GM19099 (cell line): Measurements from ENCODE around the gene YPEL1.

ENCODE experiments used
- POLR2A ChIP-seq: IDR thresholded peaks from 3 replicates; pipeline ENCODE4 v1.6.1; 2011; ENCODE audit warnings: low read depth; ENCODE audit not compliant: insufficient read length; ENCODE audit errors: extremely low read depth

Gene YPEL1

DNA sequence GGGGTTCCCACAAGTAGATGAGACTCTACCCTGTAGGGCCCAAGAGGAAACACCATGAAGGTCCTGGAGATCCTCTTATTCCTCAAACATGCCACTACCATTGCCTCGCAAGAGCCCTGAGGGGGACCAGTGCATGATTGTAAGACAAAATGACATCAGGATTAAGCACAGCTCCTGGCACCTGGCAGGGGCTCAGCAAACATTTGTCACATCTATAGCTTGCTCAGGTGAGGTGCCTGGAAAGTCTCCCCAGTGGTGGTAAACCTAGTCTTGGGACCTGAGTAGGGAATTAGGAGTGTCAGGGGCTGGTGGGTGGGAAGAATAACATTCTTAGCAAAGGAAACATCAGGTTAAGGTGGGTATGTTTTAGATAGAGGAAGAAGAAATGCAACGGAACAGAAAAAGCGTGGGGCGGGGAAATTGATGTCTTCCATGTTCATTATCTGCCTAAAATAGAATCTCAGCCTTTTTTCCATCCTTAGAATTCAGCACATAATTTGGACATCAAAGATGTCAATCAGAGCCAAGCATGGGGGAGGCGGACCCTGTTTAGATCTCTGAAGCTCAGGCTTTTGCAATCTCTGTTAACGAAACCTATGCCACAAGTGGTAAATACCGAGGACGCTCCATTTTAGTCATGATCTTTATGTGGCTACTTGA, 924 bp downstream of the YPEL1 start:
- no peak for TF ChIP-seq POLR2A

DNA sequence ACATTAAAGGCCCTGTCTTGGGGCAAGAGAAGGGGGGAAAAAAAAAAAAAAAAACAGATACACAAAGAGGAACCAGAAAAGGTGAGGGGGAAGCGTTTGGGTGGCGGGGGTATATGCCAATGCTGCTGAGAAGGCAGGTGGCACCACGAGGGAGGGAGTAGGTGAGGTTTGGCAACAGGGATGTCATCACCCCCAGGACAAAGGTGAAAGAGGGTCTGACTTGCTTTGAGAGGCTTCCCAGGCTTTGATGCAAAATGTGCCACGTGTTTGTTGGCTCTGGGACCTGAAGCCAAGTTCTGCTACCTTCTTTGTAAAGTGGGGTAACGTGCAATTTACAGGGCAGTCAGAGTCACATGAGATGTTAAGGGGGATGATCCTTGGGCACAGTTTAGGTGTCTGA, 4.1 kb downstream of the YPEL1 start:
- no peak for TF ChIP-seq POLR2A

DNA sequence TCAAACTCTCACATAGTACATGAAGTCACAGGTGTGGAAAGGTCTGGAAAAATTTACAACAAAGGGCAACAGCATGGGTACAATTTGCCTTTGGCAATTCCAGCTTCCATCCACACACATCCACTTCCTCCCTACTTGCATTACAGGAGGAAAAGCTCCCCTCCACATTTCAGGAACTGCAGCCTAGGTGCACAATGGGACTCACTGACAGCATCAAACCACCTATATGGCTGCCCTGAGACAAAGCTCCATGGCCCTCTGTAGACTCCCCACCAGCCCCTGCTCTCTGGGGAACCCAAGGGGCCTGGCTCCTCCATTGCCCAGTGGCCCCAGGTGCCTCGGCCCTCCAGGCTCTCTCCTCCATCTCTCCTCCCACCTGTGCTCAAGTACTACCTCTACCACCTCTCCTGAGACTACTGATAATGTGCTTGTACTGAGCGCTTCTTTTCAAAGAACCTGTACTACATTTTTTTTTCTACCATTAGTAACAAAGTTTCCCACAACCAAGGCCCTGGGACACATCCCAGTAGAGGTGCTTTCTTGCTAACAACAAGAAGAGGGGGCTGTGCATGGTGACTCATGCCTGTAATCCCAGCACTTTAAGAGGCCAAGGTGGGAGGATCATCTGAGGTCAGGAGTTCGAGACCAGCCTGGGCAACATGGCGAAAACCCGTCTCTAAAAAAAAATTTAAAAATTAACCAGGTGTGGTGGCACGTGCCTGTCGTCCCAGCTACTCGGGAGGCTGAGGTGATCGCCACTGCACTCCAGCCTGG, 4.9 kb downstream of the YPEL1 start:
- no peak for TF ChIP-seq POLR2A

DNA sequence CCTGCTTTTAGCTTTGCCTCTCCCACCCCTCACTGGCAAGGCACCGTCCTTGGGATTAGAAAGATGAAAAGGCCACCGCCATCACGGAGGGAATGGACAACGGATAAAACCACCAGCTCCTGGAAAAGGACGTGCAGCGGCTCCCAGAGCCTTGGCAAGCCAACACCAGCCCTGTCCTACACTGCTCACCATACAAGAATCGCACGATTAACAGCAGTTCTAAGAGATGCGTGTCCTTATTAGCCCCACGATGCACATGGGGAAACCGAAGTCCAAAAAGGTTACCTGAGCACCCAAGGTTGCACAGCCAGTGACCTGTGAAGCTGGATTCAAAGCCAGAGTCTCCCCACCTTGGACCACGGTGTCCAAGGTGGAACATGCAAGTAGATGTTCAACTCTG, 7.3 kb downstream of the YPEL1 start:
- no peak for TF ChIP-seq POLR2A

DNA sequence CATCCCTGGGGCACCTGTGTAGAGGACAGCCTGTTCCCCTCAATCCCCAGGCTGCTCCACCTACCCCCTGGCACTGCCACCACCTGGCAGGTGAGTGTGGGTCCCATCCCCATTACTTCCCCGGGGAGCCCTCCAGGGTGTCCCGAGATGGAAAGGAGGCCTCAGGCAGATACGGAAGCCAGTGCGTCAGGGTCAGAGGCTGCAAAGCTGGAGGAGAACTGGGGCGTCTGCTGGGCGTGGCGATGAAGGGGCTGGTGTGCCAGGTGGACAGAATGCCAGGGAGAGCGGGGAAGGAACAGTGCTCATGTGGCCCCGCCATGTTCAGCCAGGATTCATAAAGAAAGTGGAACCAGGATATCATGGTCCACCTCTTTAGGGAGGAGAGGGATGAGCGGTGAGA, 7.8 kb downstream of the YPEL1 start:
- TF ChIP-seq POLR2A: no peak

DNA sequence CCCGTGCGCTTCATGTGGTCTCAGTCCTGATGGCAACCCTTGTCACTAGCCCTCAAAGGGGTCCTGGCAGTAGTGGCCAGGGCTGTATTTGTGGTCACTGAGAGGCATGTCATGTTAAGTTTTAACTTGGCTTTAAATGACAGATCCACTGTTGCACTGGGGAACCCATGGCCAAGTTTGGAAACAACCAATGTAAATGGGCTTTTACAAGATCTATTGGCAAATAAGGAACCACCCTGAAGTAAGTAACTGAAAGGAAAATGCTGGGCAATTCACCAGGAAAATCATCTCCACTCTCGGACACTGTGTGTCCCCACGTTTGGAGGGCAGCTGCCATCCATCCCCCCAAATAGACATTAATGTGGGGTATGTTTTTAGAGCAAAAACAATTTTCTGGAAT, 8.4 kb downstream of the YPEL1 start:
- no peak for TF ChIP-seq POLR2A

DNA sequence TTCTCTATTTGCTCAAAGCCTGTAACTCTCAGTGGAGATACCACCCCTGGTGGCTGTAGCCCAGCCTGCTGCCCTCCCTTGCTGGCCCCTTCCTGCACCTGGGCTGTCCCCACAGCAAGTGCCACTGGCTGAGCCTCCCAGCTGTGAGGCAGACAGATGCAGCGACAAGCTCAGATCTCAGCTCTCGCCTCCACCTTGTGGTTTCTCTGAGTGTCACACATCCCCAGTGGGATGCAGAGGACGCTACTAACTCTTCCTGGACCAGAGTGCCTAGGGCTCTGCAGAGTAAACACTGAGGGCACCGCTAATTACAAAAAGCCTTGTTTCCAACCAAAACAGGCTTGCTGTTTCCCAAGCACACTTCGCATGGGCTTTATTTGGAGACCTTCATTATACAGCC, 8.9 kb downstream of the YPEL1 start:
- no peak for TF ChIP-seq POLR2A

DNA sequence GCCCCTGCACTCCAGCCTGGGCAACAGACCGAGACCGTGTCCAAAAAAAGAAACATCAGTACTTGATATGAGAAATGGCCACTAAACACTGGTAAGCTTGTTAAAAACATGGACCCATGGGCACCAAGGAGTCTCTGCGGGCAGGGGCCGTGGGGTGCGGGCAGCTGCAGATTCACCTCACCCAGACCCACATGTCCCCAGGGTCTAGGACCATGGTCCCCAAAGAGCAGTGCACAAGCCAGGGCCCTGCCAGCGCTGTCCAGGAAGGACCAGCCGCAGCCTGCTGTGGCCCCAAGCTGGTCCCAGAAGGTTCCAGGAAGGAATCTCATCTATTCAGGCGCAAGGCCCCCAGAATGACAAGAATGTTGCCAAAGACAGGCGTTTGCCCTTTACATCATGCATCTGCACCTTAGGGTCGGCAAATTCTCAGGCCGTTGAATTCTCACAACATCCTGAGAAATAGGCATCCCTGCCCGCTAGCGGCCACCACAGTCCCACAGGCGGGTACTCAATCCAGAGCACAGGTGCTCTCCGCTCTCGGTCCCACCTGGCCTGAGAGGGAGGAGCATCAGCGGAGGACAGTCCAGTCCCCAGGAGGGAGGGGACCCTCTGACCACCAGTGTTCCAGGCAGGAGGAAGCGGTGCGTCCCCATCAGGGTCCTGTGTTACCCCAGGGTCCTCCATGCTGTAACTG, 9.5 kb downstream of the YPEL1 start:
- TF ChIP-seq POLR2A: no peak

DNA sequence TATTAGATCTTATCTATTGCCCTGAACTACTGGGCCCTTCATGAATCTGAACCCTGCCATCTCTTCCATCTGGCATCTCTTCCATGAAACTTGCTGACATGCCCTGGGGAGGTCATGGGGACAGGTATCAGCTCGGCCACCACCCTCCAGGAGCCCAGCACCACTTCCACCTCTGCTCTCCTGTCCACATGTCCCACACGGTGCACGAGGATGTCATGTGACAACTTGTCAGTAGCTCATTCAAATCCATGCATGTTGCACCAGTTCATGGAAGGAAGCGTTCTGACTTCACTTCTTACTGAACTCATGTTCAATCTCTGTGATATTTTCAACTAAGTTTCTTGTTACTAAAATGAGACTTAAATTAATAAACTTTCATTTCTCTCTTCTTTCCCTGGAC, 16.6 kb downstream of the YPEL1 start:
- TF ChIP-seq POLR2A: no peak

DNA sequence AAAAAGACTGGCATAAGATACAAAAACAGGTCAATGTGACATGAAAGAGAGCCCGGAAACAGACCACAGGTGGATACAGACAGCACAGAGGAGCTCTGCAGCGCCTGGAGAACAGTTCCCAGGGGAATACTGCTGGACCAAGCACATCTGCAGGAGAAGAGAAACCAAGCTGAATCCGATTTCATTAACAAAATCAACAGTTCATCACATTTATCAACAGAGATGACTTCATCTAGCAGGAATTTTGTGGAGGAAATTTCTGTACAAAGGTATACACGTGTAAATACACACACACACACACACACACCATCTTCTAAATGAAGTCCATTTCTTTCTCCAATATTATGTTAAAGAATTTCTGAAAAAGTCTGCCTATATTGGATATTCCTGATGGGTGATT, 17.1 kb downstream of the YPEL1 start:
- TF ChIP-seq POLR2A: no peak

DNA sequence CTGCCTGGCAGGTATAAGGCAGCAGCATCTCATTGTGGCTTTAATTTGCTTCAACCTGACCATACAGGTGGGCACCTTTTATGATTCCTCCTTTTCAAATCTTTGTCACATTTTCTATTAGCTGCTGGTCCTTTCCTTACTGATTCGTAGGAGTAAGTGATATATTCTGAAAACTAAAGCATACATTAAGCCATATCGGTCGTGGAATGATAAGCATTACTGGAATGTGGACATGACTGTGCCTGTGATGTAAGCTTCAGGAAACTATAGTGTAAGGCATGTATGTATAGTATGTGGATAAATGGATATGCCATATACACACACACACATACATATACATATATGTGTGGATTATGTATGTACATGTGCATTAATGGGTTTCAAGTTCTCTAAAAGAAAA, 20.8 kb downstream of the YPEL1 start:
- TF ChIP-seq POLR2A: no peak

DNA sequence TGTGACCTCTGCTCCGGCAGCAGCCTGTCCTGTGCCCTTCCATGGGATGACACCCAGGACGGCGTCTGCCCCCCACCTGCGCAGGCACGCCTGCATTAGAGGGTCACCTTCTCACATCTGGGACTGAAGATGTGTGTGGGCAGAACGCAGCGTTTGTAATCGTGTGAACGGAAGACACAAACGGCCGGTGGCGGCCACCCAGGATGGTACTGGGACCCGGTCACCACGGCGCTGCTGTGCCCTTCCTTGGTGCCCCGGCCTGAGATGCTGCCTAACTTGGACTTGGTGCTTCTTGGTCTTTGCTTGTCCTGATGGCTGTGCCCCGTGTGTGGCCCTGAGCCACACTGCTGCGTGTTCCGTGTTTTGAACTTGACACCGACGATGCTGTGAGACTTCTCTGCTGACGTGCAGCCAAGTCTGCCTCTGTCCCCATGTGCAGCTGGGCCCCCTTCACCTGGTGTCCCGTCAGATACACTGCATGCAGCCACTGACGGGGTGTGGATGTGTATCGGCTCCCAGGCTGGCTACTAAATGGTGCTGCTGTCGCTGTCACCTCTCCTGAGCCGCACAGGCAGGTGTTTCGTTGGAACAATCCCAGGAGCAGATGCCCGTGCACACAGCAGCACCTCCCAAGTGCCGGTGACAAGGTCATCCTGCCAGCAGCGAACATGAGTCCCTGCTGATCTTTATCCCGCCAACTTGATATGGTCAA, 21.4 kb downstream of the YPEL1 start:
- TF ChIP-seq POLR2A: no peak

DNA sequence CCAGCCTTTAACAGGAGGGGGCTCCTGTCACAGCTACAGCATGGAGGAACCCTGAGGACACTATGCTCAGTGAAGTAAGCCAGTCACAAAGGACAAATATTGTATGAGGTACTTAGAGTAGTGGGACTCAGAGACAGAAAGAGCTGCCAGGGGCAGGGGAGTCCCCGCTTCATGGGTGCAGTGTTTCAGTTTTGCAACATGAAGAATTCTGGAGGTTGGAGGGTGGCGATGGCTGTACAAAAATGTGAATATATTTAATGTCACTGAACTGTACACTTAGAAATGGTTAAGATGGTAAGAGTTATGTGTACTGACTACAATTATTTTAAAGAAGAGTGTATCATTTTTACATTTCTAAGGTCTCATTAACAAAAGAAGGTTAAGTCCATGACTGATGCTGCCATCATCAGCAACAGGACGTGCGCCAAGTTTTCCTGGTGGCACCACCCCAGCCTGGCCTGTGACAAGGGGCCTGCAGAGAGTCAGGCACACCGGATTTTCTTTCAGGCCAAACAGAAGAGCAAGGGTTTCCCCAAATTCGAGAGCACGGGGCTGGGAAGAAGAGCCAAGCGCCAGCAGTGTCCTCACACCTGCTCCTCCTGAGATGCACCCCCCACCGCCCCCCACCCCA, 22.1 kb downstream of the YPEL1 start:
- no peak for TF ChIP-seq POLR2A

DNA sequence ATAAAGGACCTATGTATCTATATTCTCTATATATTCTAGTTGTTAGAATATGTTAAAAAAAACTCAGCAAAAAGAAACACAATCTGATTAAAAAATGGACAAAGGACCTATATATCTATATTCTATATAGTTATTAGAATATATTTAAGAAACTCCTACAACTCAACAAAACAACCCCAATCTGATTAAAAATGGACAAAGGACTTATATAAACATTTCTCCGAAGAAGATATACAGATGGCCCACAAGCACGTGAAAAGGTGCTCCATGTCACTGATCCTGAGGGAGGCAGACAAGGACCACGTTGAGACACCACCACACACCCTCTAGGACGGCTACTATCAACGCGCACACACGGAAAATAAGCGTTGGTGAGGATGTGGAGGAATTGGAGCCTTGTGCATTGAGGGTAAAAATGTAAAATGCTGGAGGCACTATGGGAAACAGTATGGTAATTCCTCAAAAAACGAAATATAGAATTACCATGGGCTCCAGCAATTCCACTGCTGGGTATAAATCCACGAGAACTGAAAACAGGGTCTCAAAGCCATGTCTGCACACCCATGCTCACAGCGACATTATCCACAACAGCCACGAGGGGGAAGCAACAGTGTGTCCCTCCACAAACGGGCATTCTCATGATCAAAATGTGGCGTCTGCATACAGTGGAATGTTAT, 22.7 kb downstream of the YPEL1 start:
- TF ChIP-seq POLR2A: no peak
